ENCODE measurements around the gene ARIH2. TPM values are rescaled to one million over a fixed set of nuclear protein-coding genes. Genes with fewer than 3 reads are reported as not detected.
A peak's percentile ranks its signal among the peaks of the same experiment; 100 is the strongest.

Gene ARIH2
- total and polyA plus RNA-seq, 9 of the 15 experiments (the other 6 are each of a cell fraction or from before 2014, with no cell fraction given) = 27.0 to 120 (median 108) TPM

GRCh38 chr3:48898383-48899234, 20.0 kb upstream of the ARIH2 start, which contains the start of gene SLC25A20 (continued):
- TF ChIP-seq ETS1 (conservative IDR thresholded peaks at IDR 0.05; ENCODE audit: control insufficient read depth, low read depth, low read length) = peak; percentile 70; the same call in 1 of the 2 replicates
- TF ChIP-seq STAT5B (CRISPR knock-in tag; IDR thresholded peaks at IDR 0.05) = no peak
- TF ChIP-seq LEF1 (IDR thresholded peaks at IDR 0.05) = no peak
- TF ChIP-seq ZNF518B (CRISPR knock-in tag; IDR thresholded peaks at IDR 0.05) = no peak
- no peak for TF ChIP-seq MTA1 (IDR thresholded peaks at IDR 0.05; ENCODE audit: borderline replicate concordance)
- no peak for TF ChIP-seq TCF3 (CRISPR knock-in tag; IDR thresholded peaks at IDR 0.05)
- no peak for TF ChIP-seq ATF7 (IDR thresholded peaks at IDR 0.05)
- TF ChIP-seq POLR2AphosphoS2 (IDR thresholded peaks at IDR 0.05; ENCODE audit: low read length) = no peak
- peak; percentile 64; the same call in 1 of the 2 replicates for TF ChIP-seq TGIF2 (CRISPR knock-in tag; IDR thresholded peaks at IDR 0.05)
- no peak for TF ChIP-seq RREB1 (CRISPR knock-in tag; IDR thresholded peaks at IDR 0.05)
- no peak for TF ChIP-seq ELK1 (CRISPR knock-in tag; IDR thresholded peaks at IDR 0.05)
